ENCODE measurements around the gene SEZ6L2.
"Not testable (repeated sequence)": the region's sequence is repeated elsewhere in the genome, so short reads cannot be mapped to it uniquely, and the experiment has no call there.

The SEZ6L2 gene

GRCh38 chr16:29910819-29911675 lies 11.7 kb upstream of the SEZ6L2 start:
- DNase-seq (ENCODE audit: low read depth, low spot score), result no peak

- DNase-seq (ENCODE audit: low read depth, low spot score), result not testable (repeated sequence)
Observed at GRCh38 chr16:29909851-29910250, 10.5 kb upstream of the SEZ6L2 start.

DNA sequence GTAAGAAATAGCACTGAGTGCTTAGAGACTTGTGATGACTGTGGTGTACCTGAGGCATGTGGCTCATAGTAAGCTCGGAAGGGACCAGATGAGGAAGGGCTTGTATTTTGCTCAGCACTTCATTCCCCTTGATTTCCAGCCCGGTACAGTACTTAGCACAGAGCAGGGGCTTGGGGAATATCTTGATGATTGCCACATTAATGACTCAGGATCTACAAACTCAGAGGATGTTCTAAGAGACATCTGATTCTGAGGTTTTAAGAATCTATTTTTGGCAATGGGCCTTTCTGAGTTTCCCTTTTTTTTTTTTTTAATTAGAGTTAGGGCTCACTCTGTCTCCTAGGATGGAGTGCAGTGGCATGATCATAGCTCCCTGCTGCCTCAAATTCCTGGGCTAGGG lies 10.0 kb upstream of the SEZ6L2 start:
- no peak for DNase-seq (ENCODE audit: low read depth, low spot score)

GRCh38 chr16:29908719-29909220 lies 9.4 kb upstream of the SEZ6L2 start:
- no peak for DNase-seq (ENCODE audit: low read depth, low spot score)

DNA sequence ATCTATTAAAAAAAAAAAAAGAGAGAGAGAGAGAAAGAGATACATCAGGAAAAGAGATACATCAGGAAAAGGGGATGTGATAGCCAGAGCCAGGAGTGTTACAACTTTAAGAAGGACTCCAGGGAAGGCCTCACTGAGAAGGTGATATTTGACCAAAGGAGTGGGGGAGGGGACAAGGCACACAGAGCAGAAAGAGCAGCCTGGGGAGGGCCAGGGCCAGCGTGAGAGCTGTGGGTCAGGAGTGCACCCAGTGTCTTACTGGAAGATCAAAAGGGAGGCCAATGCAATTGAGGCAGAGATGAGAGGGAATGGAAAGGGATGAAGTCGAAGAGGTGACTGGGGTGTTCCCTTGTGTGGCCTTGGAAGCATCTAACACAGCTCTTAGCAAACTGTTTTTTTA lies 8.6 kb upstream of the SEZ6L2 start:
- no peak for DNase-seq (ENCODE audit: low read depth, low spot score)

GRCh38 chr16:29906520-29907244 lies 7.3 kb upstream of the SEZ6L2 start:
- no peak for DNase-seq (ENCODE audit: low read depth, low spot score)

- DNase-seq (ENCODE audit: low read depth, low spot score), result no peak
Observed at GRCh38 chr16:29905668-29906067, 6.3 kb upstream of the SEZ6L2 start.

DNA sequence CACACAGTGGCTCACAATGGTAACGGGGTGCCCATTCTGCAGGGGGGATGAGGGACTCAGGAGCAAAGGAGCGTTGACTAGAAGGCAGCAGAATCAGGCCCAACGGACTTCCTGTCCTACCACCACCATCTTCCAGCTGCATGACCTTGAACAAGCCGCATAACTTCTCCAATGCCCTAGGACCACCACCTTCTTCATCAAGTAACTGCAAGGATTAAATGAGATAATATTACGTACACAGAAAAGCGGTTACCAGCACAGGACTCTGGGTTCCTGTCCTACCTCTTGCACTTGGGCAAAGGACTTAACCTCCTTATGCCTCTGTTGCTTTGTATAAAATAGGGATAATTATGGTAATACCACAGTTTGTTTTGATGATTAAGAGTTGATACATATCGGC lies 5.6 kb upstream of the SEZ6L2 start:
- no peak for DNase-seq (ENCODE audit: low read depth, low spot score)

DNA sequence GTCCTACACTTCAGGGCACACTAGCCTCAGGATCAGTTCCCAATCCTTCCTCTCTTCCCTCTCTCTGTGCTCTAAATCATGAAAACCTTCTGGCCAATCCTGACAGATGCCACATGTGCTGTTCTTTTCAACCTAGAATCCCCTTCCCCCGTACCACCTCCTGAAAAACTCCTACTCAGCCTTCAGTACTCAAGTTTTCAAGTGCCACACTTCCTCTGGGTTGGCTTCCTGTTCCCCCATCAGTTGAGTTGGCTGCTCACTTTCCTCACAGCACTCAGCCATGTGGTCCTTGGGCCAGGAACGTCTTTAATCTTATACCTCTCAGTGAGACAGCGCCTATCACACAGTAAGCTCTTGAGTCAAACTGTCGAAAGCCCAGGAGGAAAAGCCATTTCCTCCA lies 4.2 kb upstream of the SEZ6L2 start:
- no peak for DNase-seq (ENCODE audit: low read depth, low spot score)

GRCh38 chr16:29901607-29901945 lies 2.2 kb upstream of the SEZ6L2 start:
- DNase-seq (ENCODE audit: low read depth, low spot score), result no peak

DNA sequence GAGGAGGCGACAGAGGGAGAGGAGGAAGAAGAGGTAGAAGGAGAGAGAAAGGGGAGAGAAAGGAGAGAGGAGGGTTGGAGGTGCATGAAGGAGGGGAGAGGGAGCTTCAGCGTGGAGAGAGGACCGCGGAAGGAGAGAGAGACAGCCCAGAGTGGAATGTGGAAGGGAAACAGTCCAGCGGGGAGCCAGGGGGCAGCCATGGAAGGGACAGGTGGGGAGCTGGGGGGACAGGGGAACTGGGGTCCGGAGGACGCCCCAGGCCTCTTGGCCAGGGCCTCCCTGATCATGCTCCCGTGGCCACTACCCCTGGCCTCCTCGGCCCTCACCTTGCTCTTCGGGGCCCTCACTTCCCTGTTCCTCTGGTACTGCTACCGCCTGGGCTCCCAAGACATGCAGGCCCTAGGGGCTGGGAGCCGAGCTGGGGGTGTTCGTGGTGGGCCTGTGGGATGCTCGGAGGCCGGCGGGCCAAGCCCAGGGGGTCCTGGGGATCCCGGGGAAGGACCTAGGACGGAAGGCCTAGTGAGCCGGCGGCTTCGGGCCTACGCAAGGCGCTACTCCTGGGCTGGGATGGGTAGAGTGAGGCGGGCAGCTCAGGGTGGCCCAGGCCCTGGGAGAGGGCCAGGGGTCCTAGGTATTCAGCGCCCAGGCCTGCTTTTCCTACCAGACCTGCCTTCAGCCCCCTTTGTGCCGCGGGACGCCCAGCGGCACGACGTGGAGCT lies 1.7 kb upstream of the SEZ6L2 start:
- DNase-seq (ENCODE audit: low read depth, low spot score), result no peak

GRCh38 chr16:29900102-29900887 lies 945 bp upstream of the SEZ6L2 start, which contains the start of gene ASPHD1:
TSS of gene ASPHD1 (plus strand) at chr16:29900488. CDS start at chr16:29900972, 484 bp downstream.
- DNase-seq (ENCODE audit: low read depth, low spot score), result no peak

- no peak for DNase-seq (ENCODE audit: low read depth, low spot score)
Observed at GRCh38 chr16:29898804-29899515, 390 bp downstream of the SEZ6L2 start.

- no peak for DNase-seq (ENCODE audit: low read depth, low spot score)
Observed at GRCh38 chr16:29898135-29898803, 1.1 kb downstream of the SEZ6L2 start.

GRCh38 chr16:29897333-29897732 lies 2.0 kb downstream of the SEZ6L2 start:
- DNase-seq (ENCODE audit: low read depth, low spot score), result no peak

- no peak for DNase-seq (ENCODE audit: low read depth, low spot score)
Observed at GRCh38 chr16:29896841-29897240, 2.5 kb downstream of the SEZ6L2 start.

GRCh38 chr16:29894352-29894751 lies 5.0 kb downstream of the SEZ6L2 start:
- no peak for DNase-seq (ENCODE audit: low read depth, low spot score)

DNA sequence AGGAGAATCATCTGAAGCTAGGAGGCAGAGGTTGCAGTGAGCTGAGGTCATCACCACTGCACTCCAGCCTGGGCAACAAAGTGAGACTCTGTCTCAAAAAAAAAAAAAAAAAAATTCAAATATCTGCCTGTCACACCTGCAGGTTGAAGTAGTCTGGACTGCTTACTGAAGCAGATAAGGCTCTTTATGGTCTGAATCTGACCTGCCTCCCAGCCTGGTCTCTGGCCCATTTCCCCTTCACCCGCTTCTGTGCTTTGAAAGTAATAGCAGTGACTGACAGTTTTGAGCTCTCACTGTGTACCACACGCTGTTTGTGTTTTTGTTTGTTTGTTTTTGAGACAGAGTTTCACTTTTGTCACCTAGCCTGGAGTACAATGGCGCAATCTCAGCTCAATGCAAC lies 5.8 kb downstream of the SEZ6L2 start:
- DNase-seq (ENCODE audit: low read depth, low spot score), result no peak

- no peak for DNase-seq (ENCODE audit: low read depth, low spot score)
Observed at GRCh38 chr16:29892458-29892813, 6.9 kb downstream of the SEZ6L2 start.

Measured in smooth muscle cell of the brain vasculature (primary cell).